Heart left ventricle (tissue), 16 donors: ENCODE data around the gene OTP. TPM values are rescaled to one million over a fixed set of nuclear protein-coding genes. Genes with fewer than 3 reads are reported as not detected.
A peak's percentile ranks its signal among the peaks of the same experiment; 100 is the strongest.

Experiments
- ATAC-seq, 4 donors: fragments of 200-7000 bp; cut with Tn5 transposase; one replicate each; pipeline ENCODE4 v1.9.1; 2020 to 2022; ENCODE audit warnings: moderate library complexity in 4 of 4, mild to moderate bottlenecking in 3 of 4, moderate number of reproducible peaks in 1 of 4
- DNase-seq, 5 donors: peaks; one replicate each; pipeline ENCODE4 v3.0.0-alpha.2; 2020
- H3K27ac ChIP-seq, 12 donors: fragments of 200-600 bp; sonication (generic) in 4 of 12; one replicate each; pipeline versions ENCODE4 v1.5.0 to v1.8.0; 2016 to 2022; ENCODE audit warnings: mild to moderate bottlenecking in 2 of 12
- H3K27me3 ChIP-seq, 9 donors: fragments of 200-600 bp; sonication (generic) in 2 of 9; one replicate each; pipeline versions ENCODE4 v1.5.1 to v1.8.0; 2016 to 2022; ENCODE audit warnings: mild to moderate bottlenecking in 3 of 9
- H3K36me3 ChIP-seq, 9 donors: fragments of 200-600 bp; sonication (generic) in 2 of 9; one replicate each; pipeline versions ENCODE4 v1.5.0 to v1.8.0; 2018 to 2022; ENCODE audit warnings: mild to moderate bottlenecking in 2 of 9
- H3K4me1 ChIP-seq, 12 donors: fragments of 200-600 bp; sonication (generic) in 4 of 12; one replicate each; pipeline versions ENCODE4 v1.5.0 to v1.8.0; 2016 to 2022; ENCODE audit warnings: mild to moderate bottlenecking in 3 of 12
- H3K4me3 ChIP-seq, 12 donors: fragments of 200-600 bp; sonication (generic) in 4 of 12; one replicate each; pipeline versions ENCODE4 v1.5.0 to v1.8.0; 2017 to 2022; ENCODE audit warnings: mild to moderate bottlenecking in 9 of 12, moderate library complexity in 4 of 12
- H3K9me3 ChIP-seq, 12 donors: fragments of 200-600 bp; sonication (generic) in 4 of 12; one replicate each; pipeline versions ENCODE4 v1.5.0 to v1.8.0; 2016 to 2022; ENCODE audit warnings: mild to moderate bottlenecking in 1 of 12
- CTCF ChIP-seq, 12 donors: fragments of 200-600 bp; sonication (generic) in 4 of 12; IDR thresholded peaks; one replicate each; pipeline versions ENCODE4 v1.5.0 to v1.8.0; 2018 to 2022; ENCODE audit warnings: antibody characterized with exemption in 12 of 12, mild to moderate bottlenecking in 5 of 12
- POLR2A ChIP-seq, 2 donors: fragments of 450-650 bp; IDR thresholded peaks; one replicate each; pipeline ENCODE4 v1.6.1; 2017; ENCODE audit warnings: antibody characterized with exemption in 2 of 2, mild to moderate bottlenecking in 2 of 2, moderate library complexity in 2 of 2
- WGBS, 4 donors: extraction: QIAGEN DNeasy Blood & Tissue Kit in 2 of 4; methylation state at CpG; one replicate each; pipeline versions ENCODE4 v1.1.5 to v1.1.7; 2013 to 2018; 5-methylcytosine and 5-hydroxymethylcytosine counted together
- intact Hi-C, 10 donors: fragments of 100-400 bp; cut with DNase I; formaldehyde crosslinking; loops; one replicate each; pipeline versions ENCODE4 v1.11.1 to v1.14.2; 2022
- polyA plus RNA-seq, 2 donors: library from polyadenylated mRNA; stranded (reverse); fragments of 200-250 nt; gene quantifications; one replicate each; pipeline ENCODE4 v1.2.3, GENCODE V29; 2013
- total RNA-seq, 9 donors: library from RNA; depleted of rRNA in 2 of 9; stranded (reverse); fragments of >200 nt in 2 of 9; fragmentation: NEBNext Ultra II Directional in 3 of 9; extraction: Animal tissue kit (Norgen Biotek cat#: 25700) in 3 of 9; gene quantifications; one replicate each; pipeline versions ENCODE4 v1.1.0 to v1.2.4, GENCODE V29; 2016 to 2023
- donor health status: ischemic (EF 13 %, LVEDD 7.1; RV severe dilation, severe dysfunction).
- donor health status: healthy with polysubstance abuse.
- donor health status: DM: no; HTN: yes; CAD: no.
- donor health status: DM: no; HTN: no; CAD: no.
- donor health status: ischemic (EF 25% LVEDD 6.9; RV normal size, moderate dysfunction).
- donor health status: ischemic (EF 25% LVEDD 5.7; RV mildly dilated, moderate dysfunction).
- donor health status: healthy.
- donor health status: DM: yes; HTN: yes; CAD: no.
- donor health status: ischemic (EF 35%, LVEDD 5.7; RV mildly dilated, moderate dysfunction).
- donor health status: nonischemic (EF 11% LVEDD 7.7; RV severe dilation, severe dysfunction).
- donor health status: DM: yes; HTN: yes; CAD: no.
- donor health status: PGD.
- donor health status: ischemic (EF 29% LVEDD 5.4; RV normal size, mild dysfunction).
- donor health status: nonischemic (EF 23%, LVEDD 6.1; RV moderate dilation, normal function).

OTP gene
- total and polyA plus RNA-seq, 11 donors = 0.06 TPM; not detected in 10

DNA sequence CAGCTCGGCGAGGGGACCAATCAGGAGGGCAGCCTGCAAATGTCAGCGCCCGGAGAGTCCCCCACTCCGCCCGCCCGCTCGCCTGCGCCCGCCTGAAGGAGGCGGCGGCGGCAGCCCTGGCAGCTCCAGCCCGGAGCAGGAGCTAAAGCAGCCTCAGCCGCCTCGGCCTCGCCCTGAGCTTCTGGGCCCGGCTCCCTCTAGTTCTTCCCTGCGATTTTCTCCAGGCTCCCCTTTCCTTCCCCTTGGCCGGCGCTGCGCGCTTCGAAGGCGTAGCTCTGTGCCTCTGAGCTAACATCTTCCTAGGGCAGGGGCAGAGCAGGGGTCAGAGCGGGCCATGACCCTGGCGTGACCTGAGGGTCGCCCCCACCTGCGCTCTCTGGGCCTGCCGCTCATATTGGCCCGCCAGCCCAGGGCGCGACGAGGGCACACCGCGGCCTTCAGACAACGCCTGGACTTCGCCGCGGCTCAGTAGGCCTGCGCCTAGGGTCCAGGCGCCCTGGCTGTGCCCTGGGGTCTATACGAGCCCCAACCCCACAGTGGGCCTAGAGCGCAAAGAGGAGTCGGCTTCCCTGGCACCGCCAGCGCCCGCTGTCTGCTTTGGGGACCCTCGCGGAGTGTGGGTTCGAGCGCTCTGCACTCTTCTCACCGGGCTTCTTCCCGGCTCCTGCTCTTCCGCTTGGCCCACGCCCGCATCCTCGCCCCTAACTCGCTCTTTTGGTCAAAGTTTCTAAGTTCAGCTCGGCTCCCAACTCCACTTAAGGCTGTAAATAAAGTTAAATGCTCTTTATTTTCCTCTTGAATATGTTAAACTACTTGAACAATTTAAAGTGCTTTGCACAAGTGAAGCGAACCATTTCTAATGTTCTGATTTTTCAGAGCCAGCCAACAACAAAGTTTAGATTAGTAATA is 504 bp upstream of the OTP start:
- no peaks in the 10 kb centered on the region for H3K9me3 ChIP-seq
- no peak for TF ChIP-seq CTCF (IDR thresholded peaks at IDR 0.05)
- TF ChIP-seq POLR2A (IDR thresholded peaks at IDR 0.05) = no peak
- ATAC-seq (no peak), DNase-seq (no peak)
- intact Hi-C loops = loop anchor here in 1 of 10 donors (5.0 kb wide), 1 partner anchor 628 kb away; no protein-coding TSS in a partner anchor
- peaks cover 86 to 100% (median 100%) of the 10 kb centered on the region in 9 donors for H3K27me3 ChIP-seq
- WGBS, 4 donors = 10 to 13% (median 11%) methylated on average over 42 to 61 of the region's 61 CpGs
- H3K4me1 ChIP-seq = peaks cover 0 to 51% (median 10%) of the 10 kb centered on the region in 12 donors
- no peaks in the 10 kb centered on the region for H3K36me3 ChIP-seq
- H3K27ac ChIP-seq = no peak overlapping the region
- peak overlapping the region in 1 of 12 donors; percentile 2 for H3K4me3 ChIP-seq

DNA sequence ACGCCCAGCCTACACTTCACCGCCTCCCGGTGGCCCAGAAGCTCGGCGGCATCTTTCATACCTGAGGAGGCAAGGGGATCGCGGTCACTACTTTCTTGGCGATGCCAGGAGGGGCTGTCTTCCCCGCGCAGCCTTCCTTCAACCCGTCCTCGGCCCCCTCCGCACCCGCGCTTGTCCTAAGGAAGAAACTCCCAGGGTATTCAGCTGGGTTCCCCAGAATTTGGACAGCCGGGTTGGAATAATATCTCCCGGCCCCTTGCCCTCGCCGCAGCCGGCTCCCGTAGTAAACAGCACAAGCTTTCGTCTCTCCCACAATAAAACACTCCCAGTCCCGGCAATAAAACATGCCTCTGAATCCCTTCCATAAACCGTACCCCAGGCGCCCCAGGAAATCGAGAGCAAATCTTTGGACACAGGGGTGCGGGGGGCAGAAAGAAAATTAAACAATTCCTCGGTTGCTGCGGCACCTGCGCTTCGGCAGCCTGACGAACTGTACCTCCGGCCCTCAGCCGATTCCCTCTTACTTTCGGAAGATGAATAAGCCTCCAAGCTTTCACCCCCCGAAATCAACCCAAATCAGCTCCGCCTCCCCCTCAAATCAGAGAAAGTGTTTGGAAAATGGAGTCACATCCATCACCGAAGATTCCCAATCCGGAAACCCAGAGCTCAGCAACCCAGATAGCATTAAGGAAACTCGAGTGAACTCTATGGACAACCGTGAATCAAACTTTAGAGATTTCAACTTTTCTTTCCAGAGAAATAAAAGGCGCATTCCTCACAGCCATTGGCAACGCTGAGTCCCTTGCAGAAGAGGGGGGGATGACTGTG is 1.1 kb downstream of the OTP start:
- WGBS, 4 donors = 5 to 6% (median 6%) methylated on average over 39 to 43 of the region's 43 CpGs
- Histone ChIP-seq H3K4me1 (peaks cover 0 to 43% (median 8%) of the 10 kb centered on the region in 12 donors), H3K9me3 (no peaks in the 10 kb centered on the region), H3K4me3 (no peak overlapping the region), H3K36me3 (no peaks in the 10 kb centered on the region), H3K27ac (no peak overlapping the region), H3K27me3 (peaks cover 85 to 100% (median 100%) of the 10 kb centered on the region in 9 donors)
- no peak for TF ChIP-seq POLR2A (IDR thresholded peaks at IDR 0.05)
- TF ChIP-seq CTCF (IDR thresholded peaks at IDR 0.05) = no peak
- ATAC-seq (no peak), DNase-seq (no peak)
- intact Hi-C loops = loop anchor here in 1 of 10 donors (5.0 kb wide), 1 partner anchor 630 kb away; no protein-coding TSS in a partner anchor

GRCh38 chr5:77636641-77637169 is 1.8 kb downstream of the OTP start:
- DNase-seq (no peak), ATAC-seq (no peak)
- peaks cover 80 to 100% (median 100%) of the 10 kb centered on the region in 9 donors for H3K27me3 ChIP-seq
- H3K9me3 ChIP-seq = no peaks in the 10 kb centered on the region
- H3K4me3 ChIP-seq = no peak overlapping the region
- no peaks in the 10 kb centered on the region for H3K36me3 ChIP-seq
- no peak overlapping the region for H3K27ac ChIP-seq
- intact Hi-C loops = loop anchor here in 1 of 10 donors (5.0 kb wide), 1 partner anchor 631 kb away; no protein-coding TSS in a partner anchor
- 0 to 5% (median 3%) methylated on average over 4 to 34 of the region's 34 CpGs for WGBS, 4 donors
- TF ChIP-seq CTCF (IDR thresholded peaks at IDR 0.05) (no peak), POLR2A (IDR thresholded peaks at IDR 0.05) (no peak)
- H3K4me1 ChIP-seq = peaks cover 0 to 43% (median 8%) of the 10 kb centered on the region in 12 donors
